Nephron (organoid): ENCODE results near the gene GPR183.

Experiments used
- H3K27ac Mint-ChIP-seq, 3 experiments: 2 replicates each; pipeline ENCODE4 v1.8.0; 2020; ENCODE audit warnings: mixed read lengths in 3 of 3, mild to moderate bottlenecking in 2 of 3, moderate library complexity in 1 of 3
- H3K27me3 Mint-ChIP-seq: 2 replicates; pipeline ENCODE4 v1.8.0; 2021; ENCODE audit warnings: low read depth, mild to moderate bottlenecking, moderate library complexity, mixed read lengths
- H3K36me3 Mint-ChIP-seq: 2 replicates; pipeline ENCODE4 v1.8.0; 2020; ENCODE audit warnings: low read depth, mixed read lengths
- H3K4me1 Mint-ChIP-seq: 2 replicates; pipeline ENCODE4 v1.8.0; 2020; ENCODE audit warnings: mixed read lengths
- H3K4me3 Mint-ChIP-seq, 3 experiments: 2 replicates each; pipeline ENCODE4 v1.8.0; 2020; ENCODE audit warnings: mild to moderate bottlenecking in 3 of 3, mixed read lengths in 3 of 3, moderate library complexity in 2 of 3
- H3K9me3 Mint-ChIP-seq: 2 replicates; pipeline ENCODE4 v1.8.0; 2020; ENCODE audit warnings: mixed read lengths
- TF ChIP-seq, protein P1 (sequence below), 3 experiments: fragments of 200-600 bp; sonication (generic); IDR thresholded peaks; one replicate each; pipeline ENCODE4 v1.5.0; 2021; ENCODE audit warnings: antibody characterized with exemption in 3 of 3; ENCODE audit not compliant: unreplicated experiment in 3 of 3

Gene GPR183

DNA sequence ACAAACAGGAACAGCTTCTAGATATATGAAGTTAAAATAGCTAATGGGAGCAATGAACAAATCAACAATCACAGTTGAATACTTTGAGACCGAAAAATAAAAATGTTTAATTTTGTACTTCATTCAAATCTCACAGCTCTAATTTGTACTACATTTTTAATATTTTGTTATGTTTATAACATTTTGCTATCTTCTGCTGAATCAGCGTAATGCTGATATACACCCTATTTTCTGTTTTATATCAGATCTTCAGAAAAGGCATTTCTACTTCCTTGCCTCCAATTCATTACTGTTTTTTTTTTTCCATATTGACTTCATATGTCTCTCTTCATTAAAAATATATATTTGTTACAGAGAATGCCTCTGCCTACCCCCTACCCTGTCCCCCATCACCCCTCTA lies 27.9 kb upstream of the GPR183 start:
- no peaks in the 10 kb centered on the region for H3K27me3 Mint-ChIP-seq
- peaks cover 19% of the 10 kb centered on the region for H3K4me1 Mint-ChIP-seq
- H3K4me3 Mint-ChIP-seq, result no peak overlapping the region
- no peak overlapping the region for H3K27ac Mint-ChIP-seq
- TF ChIP-seq, protein P1, sequence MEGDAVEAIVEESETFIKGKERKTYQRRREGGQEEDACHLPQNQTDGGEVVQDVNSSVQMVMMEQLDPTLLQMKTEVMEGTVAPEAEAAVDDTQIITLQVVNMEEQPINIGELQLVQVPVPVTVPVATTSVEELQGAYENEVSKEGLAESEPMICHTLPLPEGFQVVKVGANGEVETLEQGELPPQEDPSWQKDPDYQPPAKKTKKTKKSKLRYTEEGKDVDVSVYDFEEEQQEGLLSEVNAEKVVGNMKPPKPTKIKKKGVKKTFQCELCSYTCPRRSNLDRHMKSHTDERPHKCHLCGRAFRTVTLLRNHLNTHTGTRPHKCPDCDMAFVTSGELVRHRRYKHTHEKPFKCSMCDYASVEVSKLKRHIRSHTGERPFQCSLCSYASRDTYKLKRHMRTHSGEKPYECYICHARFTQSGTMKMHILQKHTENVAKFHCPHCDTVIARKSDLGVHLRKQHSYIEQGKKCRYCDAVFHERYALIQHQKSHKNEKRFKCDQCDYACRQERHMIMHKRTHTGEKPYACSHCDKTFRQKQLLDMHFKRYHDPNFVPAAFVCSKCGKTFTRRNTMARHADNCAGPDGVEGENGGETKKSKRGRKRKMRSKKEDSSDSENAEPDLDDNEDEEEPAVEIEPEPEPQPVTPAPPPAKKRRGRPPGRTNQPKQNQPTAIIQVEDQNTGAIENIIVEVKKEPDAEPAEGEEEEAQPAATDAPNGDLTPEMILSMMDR (IDR thresholded peaks at IDR 0.05; ENCODE audit: unreplicated experiment in 3 of 3), result no peak
- no peaks in the 10 kb centered on the region for H3K9me3 Mint-ChIP-seq
- H3K36me3 Mint-ChIP-seq, result peaks cover 14% of the 10 kb centered on the region

DNA sequence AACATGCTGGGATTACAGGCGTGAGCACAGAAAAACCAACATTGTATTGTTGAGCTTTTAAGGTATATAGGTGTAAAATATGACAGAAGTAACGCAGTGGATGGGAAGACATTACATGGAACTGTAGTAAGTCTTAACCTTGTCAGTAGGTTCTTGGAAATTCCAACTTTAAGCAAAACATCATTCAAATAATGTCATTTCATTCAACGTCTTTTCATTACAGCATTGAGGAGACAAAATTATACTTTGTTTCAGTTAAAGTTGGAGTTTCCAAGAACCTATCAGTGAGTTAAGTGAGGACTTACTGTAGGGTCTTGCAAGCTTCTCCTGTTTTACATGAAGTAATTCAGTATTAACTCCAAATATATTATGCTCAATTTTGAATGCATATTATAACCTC lies 27.0 kb upstream of the GPR183 start:
- Mint-ChIP-seq H3K9me3 (no peaks in the 10 kb centered on the region), H3K4me1 (peaks cover 19% of the 10 kb centered on the region), H3K36me3 (peaks cover 22% of the 10 kb centered on the region), H3K4me3 (no peak overlapping the region), H3K27ac (no peak overlapping the region), H3K27me3 (no peaks in the 10 kb centered on the region)
- TF ChIP-seq, protein P1 (IDR thresholded peaks at IDR 0.05; ENCODE audit: unreplicated experiment in 3 of 3), result no peak

DNA sequence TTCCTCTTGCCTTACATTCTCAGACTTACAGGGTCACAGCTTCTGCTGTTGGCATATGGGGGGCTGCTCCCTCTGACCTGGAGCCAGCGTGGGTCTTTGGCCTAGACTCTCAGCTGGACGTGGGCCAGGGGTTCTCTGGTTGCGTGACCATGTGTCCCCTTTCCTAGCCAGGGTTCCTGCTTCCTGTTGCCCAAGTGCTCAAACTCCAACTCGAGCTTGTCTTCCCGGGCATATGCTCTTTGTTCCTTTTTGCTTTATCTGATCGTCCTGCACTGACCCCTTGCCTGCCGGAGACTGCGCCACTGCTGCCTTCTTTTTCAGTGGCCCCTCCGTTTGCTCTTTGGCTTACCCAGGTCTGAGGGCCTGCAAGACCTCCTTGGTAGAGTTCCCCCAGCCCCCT lies 25.3 kb upstream of the GPR183 start:
- peaks cover 23% of the 10 kb centered on the region for H3K36me3 Mint-ChIP-seq
- H3K27ac Mint-ChIP-seq, result no peak overlapping the region
- peaks cover 13% of the 10 kb centered on the region for H3K4me1 Mint-ChIP-seq
- no peaks in the 10 kb centered on the region for H3K9me3 Mint-ChIP-seq
- no peaks in the 10 kb centered on the region for H3K27me3 Mint-ChIP-seq
- TF ChIP-seq, protein P1 (IDR thresholded peaks at IDR 0.05; ENCODE audit: unreplicated experiment in 3 of 3), result no peak
- no peak overlapping the region for H3K4me3 Mint-ChIP-seq

DNA sequence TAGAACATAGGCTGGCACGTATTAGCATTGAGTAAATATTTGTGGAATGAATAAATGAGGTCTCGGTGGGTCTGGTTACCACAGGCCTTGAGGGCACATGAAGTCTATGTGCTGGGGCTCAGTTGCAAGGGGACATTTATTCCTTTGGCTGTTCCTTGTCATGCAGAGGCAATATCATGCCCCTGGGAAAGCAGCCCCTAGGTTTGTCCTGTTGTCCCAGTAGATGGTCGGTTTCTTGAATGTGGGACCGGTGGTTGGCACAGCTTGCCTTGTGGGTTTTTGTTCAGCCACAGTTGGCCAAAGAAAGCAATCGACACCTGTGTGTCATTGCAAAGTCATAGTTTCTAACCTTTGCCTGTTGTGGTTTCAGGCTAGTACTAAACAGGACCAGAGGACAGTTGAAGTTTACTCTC lies 24.7 kb upstream of the GPR183 start:
- Mint-ChIP-seq H3K36me3 (peaks cover 28% of the 10 kb centered on the region), H3K27me3 (no peaks in the 10 kb centered on the region), H3K4me1 (peaks cover 13% of the 10 kb centered on the region), H3K4me3 (no peak overlapping the region), H3K27ac (no peak overlapping the region), H3K9me3 (no peaks in the 10 kb centered on the region)
- TF ChIP-seq, protein P1 (IDR thresholded peaks at IDR 0.05; ENCODE audit: unreplicated experiment in 3 of 3), result no peak

DNA sequence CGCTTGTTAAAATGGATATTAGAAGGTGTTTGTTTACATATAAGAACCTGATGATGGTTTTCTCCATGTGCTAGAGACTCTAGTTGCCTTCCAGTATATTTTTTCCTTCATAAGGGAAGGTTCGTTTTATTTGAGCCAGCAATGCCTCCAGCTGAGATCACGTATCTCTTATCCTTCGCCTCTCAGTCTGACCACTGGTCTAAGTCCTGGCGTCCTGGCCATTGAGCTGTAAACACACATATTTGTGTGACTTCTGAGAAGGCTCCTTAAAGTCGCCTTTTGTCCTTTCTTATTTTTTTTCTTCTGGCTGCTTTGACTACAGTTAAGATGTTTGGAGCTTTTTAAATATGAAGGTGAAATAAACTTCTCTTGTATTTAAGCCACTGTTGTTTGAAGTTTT lies 23.7 kb upstream of the GPR183 start:
- H3K9me3 Mint-ChIP-seq, result no peaks in the 10 kb centered on the region
- TF ChIP-seq, protein P1 (IDR thresholded peaks at IDR 0.05; ENCODE audit: unreplicated experiment in 3 of 3), result no peak
- peaks cover 29% of the 10 kb centered on the region for H3K36me3 Mint-ChIP-seq
- H3K27ac Mint-ChIP-seq, result no peak overlapping the region
- no peaks in the 10 kb centered on the region for H3K27me3 Mint-ChIP-seq
- no peak overlapping the region for H3K4me3 Mint-ChIP-seq
- H3K4me1 Mint-ChIP-seq, result peaks cover 7% of the 10 kb centered on the region

DNA sequence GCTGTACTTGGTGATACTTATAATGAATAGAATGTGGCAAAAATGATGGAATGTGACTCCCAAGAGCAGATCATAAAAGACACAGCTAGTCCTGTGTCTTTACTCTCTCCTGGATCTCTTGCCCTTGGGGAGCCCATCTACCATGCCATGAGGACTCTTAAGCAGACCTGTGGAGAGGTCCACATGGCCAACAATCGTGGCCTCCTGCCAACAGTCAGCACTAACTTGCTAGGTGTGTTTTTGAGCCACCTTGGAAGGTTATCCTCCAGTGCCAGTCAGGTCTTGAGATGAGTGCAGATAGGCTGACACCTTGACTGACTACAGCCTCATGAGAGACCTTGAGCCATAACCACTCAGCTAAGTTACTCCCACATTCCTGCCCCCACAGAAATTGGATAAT lies 22.3 kb upstream of the GPR183 start:
- no peaks in the 10 kb centered on the region for H3K4me1 Mint-ChIP-seq
- H3K27ac Mint-ChIP-seq, result no peak overlapping the region
- peaks cover 40% of the 10 kb centered on the region for H3K36me3 Mint-ChIP-seq
- no peaks in the 10 kb centered on the region for H3K9me3 Mint-ChIP-seq
- TF ChIP-seq, protein P1 (IDR thresholded peaks at IDR 0.05; ENCODE audit: unreplicated experiment in 3 of 3), result no peak
- H3K4me3 Mint-ChIP-seq, result no peak overlapping the region
- H3K27me3 Mint-ChIP-seq, result no peaks in the 10 kb centered on the region
